C4-2B (cell line): ENCODE results near the gene PCF11.

Experiments used
- H3K27ac ChIP-seq: fragments of 450-650 bp; 2 replicates; pipeline ENCODE4 v1.5.1; 2017
- CTCF ChIP-seq: fragments of 450-650 bp; conservative IDR thresholded peaks from 2 replicates; pipeline ENCODE4 v1.5.1; 2017; ENCODE audit warnings: mild to moderate bottlenecking
- ZFX ChIP-seq: fragments of 450-650 bp; IDR thresholded peaks from 2 replicates; pipeline ENCODE4 v1.6.1; 2017

PCF11 gene

DNA sequence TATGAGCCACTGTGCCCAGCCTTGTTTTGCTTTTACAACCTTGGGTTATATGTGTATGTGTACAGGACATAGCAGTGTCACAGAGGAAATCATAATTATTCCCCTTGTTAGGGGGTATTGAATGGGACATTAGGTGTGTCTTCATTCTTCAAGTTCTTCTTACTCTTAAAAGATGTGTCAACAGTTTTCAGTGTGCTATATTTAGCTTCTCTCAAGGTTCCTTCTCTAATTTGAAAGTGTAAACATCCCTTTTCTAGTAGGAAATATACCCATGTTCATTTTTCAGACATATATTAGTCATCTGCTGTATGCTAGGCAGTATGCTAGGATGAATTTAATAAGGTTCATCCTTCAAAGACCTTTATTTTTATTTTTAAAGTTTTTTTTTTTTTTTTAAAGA lies 17.1 kb downstream of the PCF11 start:
- H3K27ac ChIP-seq: no peak overlapping the region
- TF ChIP-seq ZFX (no peak), CTCF (no peak)

GRCh38 chr11:83175815-83176214 lies 18.9 kb downstream of the PCF11 start:
- no peak for TF ChIP-seq CTCF

GRCh38 chr11:83181815-83182214 lies 24.9 kb downstream of the PCF11 start:
- TF ChIP-seq ZFX: no peak
- no peak for TF ChIP-seq CTCF
- no peak overlapping the region for H3K27ac ChIP-seq

More at GRCh38 chr11:83175815-83176214, 18.9 kb downstream of the PCF11 start:
- no peak overlapping the region for H3K27ac ChIP-seq

GRCh38 chr11:83185767-83186166 lies 28.8 kb downstream of the PCF11 start:
- no peak overlapping the region for H3K27ac ChIP-seq
- no peak for TF ChIP-seq CTCF

GRCh38 chr11:83187465-83187864 lies 30.5 kb downstream of the PCF11 start:
- no peak overlapping the region for H3K27ac ChIP-seq
- TF ChIP-seq ZFX: no peak
- TF ChIP-seq CTCF: no peak

- H3K27ac ChIP-seq: no peak overlapping the region
- no peak for TF ChIP-seq CTCF
- TF ChIP-seq ZFX: no peak
Observed at GRCh38 chr11:83191491-83191890, 34.6 kb downstream of the PCF11 start.

DNA sequence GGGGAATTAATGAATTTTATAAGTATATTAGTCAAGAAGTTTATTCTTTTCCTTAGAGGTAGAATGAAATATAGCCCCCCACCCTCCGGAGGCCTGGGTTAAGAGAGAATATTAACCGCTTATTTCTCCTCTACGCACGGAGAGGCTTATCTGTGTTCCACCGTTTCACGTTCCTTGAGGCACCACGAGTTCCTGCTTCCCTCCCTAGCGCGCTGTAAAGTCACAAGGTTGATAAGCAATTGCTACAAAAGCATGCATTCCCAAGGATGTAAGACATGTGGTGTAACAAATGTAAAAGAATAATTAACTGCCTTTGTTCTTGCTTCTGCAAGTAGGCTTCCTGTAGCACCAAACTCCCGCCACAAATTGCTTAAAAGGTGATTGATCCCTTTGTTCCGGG lies 35.1 kb downstream of the PCF11 start:
- no peak for TF ChIP-seq CTCF
- no peak for TF ChIP-seq ZFX
- no peak overlapping the region for H3K27ac ChIP-seq
